Measurements from ENCODE around the gene BMF.

BMF gene

DNA sequence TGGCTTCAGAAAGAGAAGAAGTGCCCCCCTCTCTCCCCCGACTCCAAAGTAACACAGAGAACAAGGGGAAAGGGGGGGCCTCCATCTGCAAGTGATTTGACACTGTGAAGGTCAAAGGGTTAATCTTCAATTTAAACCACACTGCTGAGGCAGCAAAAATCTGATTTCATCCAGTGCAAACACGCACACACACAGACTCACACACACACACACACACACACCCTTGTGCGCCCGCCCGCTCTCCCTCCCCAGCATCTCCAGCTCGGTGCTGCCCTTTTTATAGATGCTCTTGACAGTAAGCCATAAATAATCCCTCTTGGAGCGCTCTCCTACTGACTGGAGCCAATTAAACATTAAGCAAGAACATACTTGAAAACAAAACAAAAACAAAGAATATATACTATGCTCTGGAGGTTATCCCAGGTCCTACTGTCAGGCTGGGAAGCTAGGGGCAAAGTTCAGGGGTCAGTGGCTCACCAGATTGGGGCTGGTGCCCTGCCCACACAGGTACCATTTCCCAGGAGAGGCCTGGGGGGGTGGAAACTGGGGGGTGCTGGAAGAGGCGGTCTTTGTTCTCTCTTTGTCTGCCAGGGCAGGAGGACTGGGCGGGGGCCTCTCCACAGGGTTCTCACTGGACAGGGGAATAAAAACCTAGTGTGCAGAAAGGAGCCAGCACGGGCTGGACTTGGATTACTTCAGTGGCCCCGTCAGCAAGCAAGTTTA, 16.3 kb downstream of the BMF start:
- Histone ChIP-seq H3K4me3 (ENCODE audit: low read length) (peak overlapping the region; percentile 60), H3K27me3 (ENCODE audit: control insufficient read depth, low read length) (no peaks in the 10 kb centered on the region), H3K27ac (ENCODE audit: low read depth, low read length) (peak overlapping the region; percentile 98), H3K4me1 (ENCODE audit: control insufficient read depth, low read length) (peaks cover 87% of the 10 kb centered on the region), H3K9me2 (replicated peaks; ENCODE audit: control insufficient read depth, low read length) (no peaks in the 10 kb centered on the region), H3K4me2 (ENCODE audit: low read length) (peak overlapping the region; percentile 97), H3K9me3 (ENCODE audit: control insufficient read depth, insufficient read depth, low read length) (no peaks in the 10 kb centered on the region), H3F3A (ENCODE audit: control insufficient read depth, insufficient read depth) (peaks cover 44% of the 10 kb centered on the region), H3K36me3 (ENCODE audit: control insufficient read depth, low read length) (peaks cover 57% of the 10 kb centered on the region), H3K79me2 (ENCODE audit: control insufficient read depth, low read length) (peaks cover 30% of the 10 kb centered on the region), H4K20me1 (ENCODE audit: control insufficient read depth, insufficient read depth, low read depth, low read length) (no peaks in the 10 kb centered on the region)
- no peak for TF ChIP-seq EZH2phosphoT487 (IDR thresholded peaks at IDR 0.05; ENCODE audit: borderline replicate concordance, low read length)

GRCh38 chr15:40091861-40092255, 16.8 kb downstream of the BMF start:
- TF ChIP-seq CTCF (IDR thresholded peaks at IDR 0.05; ENCODE audit: low read depth, low read length, poor library complexity, severe bottlenecking), result no peak
- no peak for TF ChIP-seq EZH2phosphoT487 (IDR thresholded peaks at IDR 0.05; ENCODE audit: borderline replicate concordance, low read length)
- H3K9me3 ChIP-seq (ENCODE audit: control insufficient read depth, insufficient read depth, low read length), result no peaks in the 10 kb centered on the region
- H3K4me3 ChIP-seq (ENCODE audit: low read length), result no peak overlapping the region
- H3K9me2 ChIP-seq (replicated peaks; ENCODE audit: control insufficient read depth, low read length), result no peaks in the 10 kb centered on the region
- no peaks in the 10 kb centered on the region for H4K20me1 ChIP-seq (ENCODE audit: control insufficient read depth, insufficient read depth, low read depth, low read length)
- peaks cover 38% of the 10 kb centered on the region for H3F3A ChIP-seq (ENCODE audit: control insufficient read depth, insufficient read depth)
- peaks cover 87% of the 10 kb centered on the region for H3K4me1 ChIP-seq (ENCODE audit: control insufficient read depth, low read length)
- H3K4me2 ChIP-seq (ENCODE audit: low read length), result peak overlapping the region; percentile 97
- peaks cover 28% of the 10 kb centered on the region for H3K79me2 ChIP-seq (ENCODE audit: control insufficient read depth, low read length)
- H3K36me3 ChIP-seq (ENCODE audit: control insufficient read depth, low read length), result peaks cover 54% of the 10 kb centered on the region
- no peaks in the 10 kb centered on the region for H3K27me3 ChIP-seq (ENCODE audit: control insufficient read depth, low read length)
- peak overlapping the region; percentile 98 for H3K27ac ChIP-seq (ENCODE audit: low read depth, low read length)

- Histone ChIP-seq H3K4me1 (ENCODE audit: control insufficient read depth, low read length) (peaks cover 82% of the 10 kb centered on the region), H3F3A (ENCODE audit: control insufficient read depth, insufficient read depth) (peaks cover 29% of the 10 kb centered on the region), H3K4me3 (ENCODE audit: low read length) (no peak overlapping the region), H3K27me3 (ENCODE audit: control insufficient read depth, low read length) (no peaks in the 10 kb centered on the region), H3K36me3 (ENCODE audit: control insufficient read depth, low read length) (peaks cover 54% of the 10 kb centered on the region), H4K20me1 (ENCODE audit: control insufficient read depth, insufficient read depth, low read depth, low read length) (no peaks in the 10 kb centered on the region), H3K4me2 (ENCODE audit: low read length) (no peak overlapping the region), H3K9me3 (ENCODE audit: control insufficient read depth, insufficient read depth, low read length) (no peaks in the 10 kb centered on the region), H3K9me2 (replicated peaks; ENCODE audit: control insufficient read depth, low read length) (no peaks in the 10 kb centered on the region), H3K27ac (ENCODE audit: low read depth, low read length) (no peak overlapping the region), H3K79me2 (ENCODE audit: control insufficient read depth, low read length) (peaks cover 28% of the 10 kb centered on the region)
- TF ChIP-seq CTCF (IDR thresholded peaks at IDR 0.05; ENCODE audit: low read depth, low read length, poor library complexity, severe bottlenecking) (no peak), EZH2phosphoT487 (IDR thresholded peaks at IDR 0.05; ENCODE audit: borderline replicate concordance, low read length) (no peak)
These were observed 17.8 kb downstream of the BMF start for GRCh38 chr15:40090774-40091455.

All from DOHH2 (cell line).